ENCODE measurements around the gene KIAA0319L. TPM values are rescaled to one million over a fixed set of nuclear protein-coding genes. Genes with fewer than 3 reads are reported as not detected.
A peak's percentile ranks its signal among the peaks of the same experiment; 100 is the strongest.

Gene KIAA0319L
- polyA plus RNA-seq, 2 of the 4 experiments (the other 2 are of a cell fraction) = 18.2 to 36.9 TPM

DNA sequence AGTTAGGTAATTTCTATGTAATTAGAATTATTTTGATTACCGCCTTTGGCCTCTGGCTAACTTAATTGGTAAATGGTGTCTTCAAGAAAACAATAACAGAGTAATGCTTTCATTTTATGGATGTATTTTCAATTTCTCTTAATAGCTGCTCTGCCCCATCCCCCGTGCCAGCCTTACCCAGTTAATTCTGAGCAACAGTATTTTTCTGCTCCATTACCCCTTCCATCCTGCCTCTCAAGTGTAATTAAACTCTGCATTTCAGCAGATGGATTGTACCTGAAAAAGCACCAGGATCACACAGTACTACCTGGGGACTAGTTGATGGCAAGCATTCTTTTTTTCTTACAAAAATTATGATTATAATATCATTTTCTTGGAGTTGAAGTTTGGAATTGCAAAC is 104.2 kb downstream of the KIAA0319L start:
- whole genome bisulfite sequencing (ENCODE audit: missing lambda C conversion rate) = 91% methylated on average over 2 of the region's 2 CpGs
- CTCF ChIA-PET = interaction anchor here (0.8 to 6.3 kb wide), 7 partner anchors 10 to 273 kb away, joined by 3 to 45 read pairs (median 6); no protein-coding TSS in a partner anchor
- POLR2A ChIA-PET = no interaction called here

DNA sequence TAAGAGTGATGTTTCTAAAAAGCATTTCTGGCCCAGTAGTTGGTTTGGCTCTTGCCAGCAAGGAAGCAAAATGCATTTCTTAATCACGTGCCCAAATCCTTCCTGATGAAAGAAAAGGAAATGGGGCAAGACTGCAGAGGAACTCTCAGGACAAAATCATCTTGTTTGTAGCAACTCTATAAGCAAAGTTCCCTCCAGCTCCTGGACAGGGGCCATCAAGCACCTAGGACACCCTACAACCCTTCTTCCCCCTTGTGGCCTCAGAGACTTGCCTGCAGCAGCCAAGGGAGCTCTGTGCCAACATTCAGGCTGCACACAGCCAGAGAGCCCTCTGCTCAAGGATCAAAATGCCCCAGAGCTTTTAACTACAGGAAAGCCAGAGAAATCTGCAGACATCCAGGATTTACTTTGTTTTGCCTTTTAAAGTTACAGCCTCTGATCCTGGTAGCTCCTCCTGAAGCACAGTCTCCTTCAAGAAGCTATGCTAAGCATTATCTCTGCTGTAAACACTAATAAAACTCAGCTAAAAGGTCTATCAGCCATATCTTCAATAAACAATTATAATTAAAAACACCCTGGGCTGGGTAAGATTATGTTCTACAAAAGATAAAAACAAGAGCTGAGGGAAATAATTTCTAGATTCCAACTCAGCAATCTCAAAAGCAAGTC is 105.0 kb downstream of the KIAA0319L start:
- H3K4me1 ChIP-seq = peaks cover 2% of the 10 kb centered on the region; the same call in 1 of the 3 replicates
- no peak for FAIRE-seq
- no peak for DNase-seq (ENCODE audit: low read depth in 1 of 2, low spot score in 1 of 2)
- ChIA-PET CTCF (interaction anchor here (0.9 to 6.3 kb wide), 16 partner anchors 10 to 323 kb away, joined by 3 to 45 read pairs (median 6); partner anchors contain the start of genes KIAA0319L and NCDN), POLR2A (no interaction called here)
- H3K4me3 ChIP-seq = no peak overlapping the region
- 84% methylated on average over 1 of the region's 1 CpG for WGBS (ENCODE audit: missing lambda C conversion rate)
- TF ChIP-seq CHD4 (IDR thresholded peaks at IDR 0.05; ENCODE audit: borderline replicate concordance) (no peak), ZNF302 (CRISPR knock-in tag; IDR thresholded peaks at IDR 0.05) (no peak), RFX5 (IDR thresholded peaks at IDR 0.05) (no peak), MAZ (IDR thresholded peaks at IDR 0.05; ENCODE audit: borderline replicate concordance, low read depth, low read length) (no peak), HOXB5 (CRISPR knock-in tag; IDR thresholded peaks at IDR 0.05) (no peak), ZSCAN20 (CRISPR knock-in tag; IDR thresholded peaks at IDR 0.05) (no peak), JUNB (IDR thresholded peaks at IDR 0.05) (no peak), ZC3H11A (IDR thresholded peaks at IDR 0.05) (no peak)
- TF ChIP-seq, protein P1, sequence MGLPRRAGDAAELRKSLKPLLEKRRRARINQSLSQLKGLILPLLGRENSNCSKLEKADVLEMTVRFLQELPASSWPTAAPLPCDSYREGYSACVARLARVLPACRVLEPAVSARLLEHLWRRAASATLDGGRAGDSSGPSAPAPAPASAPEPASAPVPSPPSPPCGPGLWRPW (IDR thresholded peaks at IDR 0.05) = no peak
- TF ChIP-seq, protein P2, sequence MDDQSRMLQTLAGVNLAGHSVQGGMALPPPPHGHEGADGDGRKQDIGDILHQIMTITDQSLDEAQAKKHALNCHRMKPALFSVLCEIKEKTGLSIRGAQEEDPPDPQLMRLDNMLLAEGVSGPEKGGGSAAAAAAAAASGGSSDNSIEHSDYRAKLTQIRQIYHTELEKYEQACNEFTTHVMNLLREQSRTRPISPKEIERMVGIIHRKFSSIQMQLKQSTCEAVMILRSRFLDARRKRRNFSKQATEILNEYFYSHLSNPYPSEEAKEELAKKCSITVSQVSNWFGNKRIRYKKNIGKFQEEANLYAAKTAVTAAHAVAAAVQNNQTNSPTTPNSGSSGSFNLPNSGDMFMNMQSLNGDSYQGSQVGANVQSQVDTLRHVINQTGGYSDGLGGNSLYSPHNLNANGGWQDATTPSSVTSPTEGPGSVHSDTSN (IDR thresholded peaks at IDR 0.05) = no peak
- no peak overlapping the region for H3K4me2 ChIP-seq
- no peaks in the 10 kb centered on the region for H3K9me3 ChIP-seq
- no peak overlapping the region for H3K27ac ChIP-seq
- ATAC-seq = no peak

More for the DNA sequence above, 104.2 kb downstream of the KIAA0319L start:
- Histone ChIP-seq H3K4me3 (no peak overlapping the region), H3K9me3 (no peaks in the 10 kb centered on the region), H3K4me2 (no peak overlapping the region), H3K27ac (no peak overlapping the region), H3K4me1 (peaks cover 2% of the 10 kb centered on the region; the same call in 1 of the 3 replicates)
- TF ChIP-seq GATA3 (IDR thresholded peaks at IDR 0.05; ENCODE audit: borderline replicate concordance) (no peak), SREBF2 (IDR thresholded peaks at IDR 0.05) (no peak)
- TF ChIP-seq, protein P3, sequence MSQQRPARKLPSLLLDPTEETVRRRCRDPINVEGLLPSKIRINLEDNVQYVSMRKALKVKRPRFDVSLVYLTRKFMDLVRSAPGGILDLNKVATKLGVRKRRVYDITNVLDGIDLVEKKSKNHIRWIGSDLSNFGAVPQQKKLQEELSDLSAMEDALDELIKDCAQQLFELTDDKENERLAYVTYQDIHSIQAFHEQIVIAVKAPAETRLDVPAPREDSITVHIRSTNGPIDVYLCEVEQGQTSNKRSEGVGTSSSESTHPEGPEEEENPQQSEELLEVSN (IDR thresholded peaks at IDR 0.05; ENCODE audit: borderline replicate concordance, low read depth) = no peak
- no peak for FAIRE-seq
- DNase-seq (ENCODE audit: low read depth in 1 of 2, low spot score in 1 of 2) = no peak
- no peak for ATAC-seq

DNA sequence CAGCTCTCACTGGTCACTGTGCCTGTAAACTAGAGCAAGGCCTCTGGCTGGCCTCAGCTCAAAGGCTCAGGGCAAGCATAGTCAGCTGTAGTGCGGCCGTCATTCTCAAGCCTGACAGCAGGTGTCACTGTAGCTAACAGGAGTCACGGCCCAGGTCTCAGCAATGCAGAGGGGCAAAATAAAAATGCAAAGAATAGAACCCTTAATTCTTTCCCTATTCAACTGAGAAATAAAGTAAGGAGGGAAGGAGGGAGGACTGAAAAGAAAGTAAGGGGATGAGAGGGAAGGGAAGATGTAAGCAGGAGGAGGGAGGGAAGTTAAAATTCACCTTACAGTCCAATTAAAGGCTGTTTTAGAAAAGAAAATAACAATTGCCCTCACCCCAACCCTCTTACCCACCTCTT is 106.1 kb downstream of the KIAA0319L start:
- Histone ChIP-seq H3K9me3 (no peaks in the 10 kb centered on the region), H3K4me3 (no peak overlapping the region), H3K27ac (no peak overlapping the region), H3K4me1 (peaks cover 2% of the 10 kb centered on the region; the same call in 1 of the 3 replicates), H3K4me2 (no peak overlapping the region)
- TF ChIP-seq SMC3 (IDR thresholded peaks at IDR 0.05) (peak; percentile 54), TFCP2L1 (CRISPR knock-in tag; IDR thresholded peaks at IDR 0.05) (no peak), ZSCAN20 (CRISPR knock-in tag; IDR thresholded peaks at IDR 0.05) (no peak), RNF2 (IDR thresholded peaks at IDR 0.05; ENCODE audit: borderline replicate concordance, low read depth) (no peak), RAD21 (conservative IDR thresholded peaks at IDR 0.05 in 1 of 2, IDR thresholded peaks at IDR 0.05 in 1 of 2) (peak; percentile 61), GATA3 (IDR thresholded peaks at IDR 0.05; ENCODE audit: borderline replicate concordance) (no peak), FOSB (CRISPR knock-in tag; IDR thresholded peaks at IDR 0.05) (no peak), JUN (IDR thresholded peaks at IDR 0.05) (no peak), MYC (IDR thresholded peaks at IDR 0.05; ENCODE audit: borderline replicate concordance, low read length) (no peak), RARB (CRISPR knock-in tag; IDR thresholded peaks at IDR 0.05) (no peak), RFX5 (IDR thresholded peaks at IDR 0.05) (no peak), PHF8 (IDR thresholded peaks at IDR 0.05; ENCODE audit: borderline replicate concordance, low read depth) (no peak), POLR2AphosphoS2 (conservative IDR thresholded peaks at IDR 0.05; ENCODE audit: low read length) (no peak)
- TF ChIP-seq, protein P2 (IDR thresholded peaks at IDR 0.05) = no peak
- TF ChIP-seq, protein P4, sequence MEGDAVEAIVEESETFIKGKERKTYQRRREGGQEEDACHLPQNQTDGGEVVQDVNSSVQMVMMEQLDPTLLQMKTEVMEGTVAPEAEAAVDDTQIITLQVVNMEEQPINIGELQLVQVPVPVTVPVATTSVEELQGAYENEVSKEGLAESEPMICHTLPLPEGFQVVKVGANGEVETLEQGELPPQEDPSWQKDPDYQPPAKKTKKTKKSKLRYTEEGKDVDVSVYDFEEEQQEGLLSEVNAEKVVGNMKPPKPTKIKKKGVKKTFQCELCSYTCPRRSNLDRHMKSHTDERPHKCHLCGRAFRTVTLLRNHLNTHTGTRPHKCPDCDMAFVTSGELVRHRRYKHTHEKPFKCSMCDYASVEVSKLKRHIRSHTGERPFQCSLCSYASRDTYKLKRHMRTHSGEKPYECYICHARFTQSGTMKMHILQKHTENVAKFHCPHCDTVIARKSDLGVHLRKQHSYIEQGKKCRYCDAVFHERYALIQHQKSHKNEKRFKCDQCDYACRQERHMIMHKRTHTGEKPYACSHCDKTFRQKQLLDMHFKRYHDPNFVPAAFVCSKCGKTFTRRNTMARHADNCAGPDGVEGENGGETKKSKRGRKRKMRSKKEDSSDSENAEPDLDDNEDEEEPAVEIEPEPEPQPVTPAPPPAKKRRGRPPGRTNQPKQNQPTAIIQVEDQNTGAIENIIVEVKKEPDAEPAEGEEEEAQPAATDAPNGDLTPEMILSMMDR (IDR thresholded peaks at IDR 0.05) = peak; percentile 62
- POLR2A ChIA-PET = interaction anchor here (1.0 kb wide), 1 partner anchor 105 kb away, joined by 5 read pairs; no protein-coding TSS in a partner anchor
- DNase-seq (ENCODE audit: low read depth in 1 of 2, low spot score in 1 of 2) = peak; percentile 43 to 61
- CTCF ChIA-PET = interaction anchor here (0.6 to 6.3 kb wide), 31 partner anchors 8 to 591 kb away, joined by 3 to 45 read pairs (median 5); partner anchors contain the start of genes KIAA0319L, NCDN and SMIM12
- ATAC-seq = peak; percentile 94 to 98
- FAIRE-seq = no peak
- 7% methylated on average over 3 of the region's 3 CpGs for WGBS (ENCODE audit: missing lambda C conversion rate)
